GM21528 (cell line): ENCODE measurements around the gene CHST5.

Experiments
- ATAC-seq: cut with Tn5 transposase; IDR thresholded peaks from one replicate; pipeline ENCODE4 v1.9.1; 2021; ENCODE audit warnings: mild to moderate bottlenecking, moderate library complexity; ENCODE audit not compliant: unreplicated experiment, low FRiP score

CHST5 gene

GRCh38 chr16:75481475-75481874 lies 54.4 kb downstream of the CHST5 start:
- no peak for ATAC-seq

- no peak for ATAC-seq
Observed at GRCh38 chr16:75479421-75479990, 56.4 kb downstream of the CHST5 start.
